ENCODE results near the gene SUPT20H. TPM values are rescaled to one million over a fixed set of nuclear protein-coding genes. Genes with fewer than 3 reads are reported as not detected.

The SUPT20H gene
- total RNA-seq, 2 experiments from 2014 or later: 47.3 to 53.5 TPM

DNA sequence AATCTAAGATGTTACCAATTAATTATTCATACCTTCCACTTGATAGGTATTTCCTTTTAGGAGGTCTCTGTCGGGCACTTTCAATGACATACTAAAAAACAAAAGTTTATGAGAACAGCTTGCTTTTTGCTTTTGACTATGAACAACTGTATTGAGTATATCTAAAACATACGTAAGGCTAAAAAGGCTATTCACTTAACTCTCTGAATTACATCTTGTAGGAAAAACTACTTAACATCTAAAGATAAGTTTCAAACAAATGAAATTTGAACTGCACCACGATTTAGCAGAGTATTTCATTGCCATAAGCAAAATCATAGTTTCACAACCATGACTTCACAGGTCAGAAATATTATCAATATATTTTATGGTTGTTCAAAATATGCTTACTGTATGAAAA, 11.6 kb downstream of the SUPT20H start:
- no peaks in the 10 kb centered on the region for H3K27me3 Mint-ChIP-seq
- H3K4me1 Mint-ChIP-seq: peaks cover 19% of the 10 kb centered on the region
- peaks cover 23% of the 10 kb centered on the region for H3K36me3 Mint-ChIP-seq
- DNase-seq: no peak
- H3K4me3 Mint-ChIP-seq: no peak overlapping the region
- H3K9me3 Mint-ChIP-seq: no peaks in the 10 kb centered on the region
- H3K27ac Mint-ChIP-seq: no peak overlapping the region

DNA sequence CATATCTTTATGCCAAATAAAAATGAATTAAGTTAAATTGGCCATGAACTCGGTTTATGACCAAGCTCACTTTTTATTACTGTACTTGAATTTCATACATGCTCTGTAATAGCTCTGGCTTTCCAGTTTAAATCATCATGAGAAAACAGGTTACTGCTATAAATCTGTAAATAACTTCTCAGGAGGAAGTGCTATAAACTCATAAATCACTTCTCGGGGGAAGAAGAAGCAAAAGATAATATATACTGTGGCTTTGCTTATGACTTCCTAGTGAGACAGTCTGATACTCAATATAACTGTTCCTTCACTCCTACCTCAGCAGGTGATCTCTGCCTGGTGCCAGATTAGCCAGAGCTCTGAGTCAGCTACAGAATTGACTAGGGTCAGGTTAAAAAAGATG, 12.5 kb downstream of the SUPT20H start:
- no peaks in the 10 kb centered on the region for H3K9me3 Mint-ChIP-seq
- H3K27ac Mint-ChIP-seq: no peak overlapping the region
- DNase-seq: no peak
- H3K27me3 Mint-ChIP-seq: no peaks in the 10 kb centered on the region
- H3K4me1 Mint-ChIP-seq: peaks cover 12% of the 10 kb centered on the region
- H3K4me3 Mint-ChIP-seq: no peak overlapping the region
- H3K36me3 Mint-ChIP-seq: peaks cover 20% of the 10 kb centered on the region

DNA sequence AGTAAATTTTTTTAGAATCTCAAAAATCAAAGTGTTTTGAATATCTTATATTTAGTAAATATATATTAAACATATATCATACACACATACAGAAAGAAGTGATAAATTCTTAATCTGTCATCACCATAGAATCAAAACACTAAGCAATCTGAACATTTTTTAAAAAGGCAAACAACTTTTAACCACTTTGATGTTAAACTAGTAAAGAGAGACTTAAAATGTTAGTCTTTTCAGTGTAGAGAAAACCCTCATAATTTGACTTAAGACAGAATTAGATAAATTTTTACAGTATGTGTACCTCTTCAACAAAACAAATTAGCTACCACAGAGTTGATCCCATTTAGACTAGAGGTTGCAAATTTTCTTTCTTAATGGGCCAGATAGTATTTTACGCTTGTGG, 13.4 kb downstream of the SUPT20H start:
- H3K9me3 Mint-ChIP-seq: no peaks in the 10 kb centered on the region
- H3K4me1 Mint-ChIP-seq: peaks cover 4% of the 10 kb centered on the region
- DNase-seq: no peak
- no peak overlapping the region for H3K4me3 Mint-ChIP-seq
- no peaks in the 10 kb centered on the region for H3K27me3 Mint-ChIP-seq
- H3K27ac Mint-ChIP-seq: no peak overlapping the region
- peaks cover 18% of the 10 kb centered on the region for H3K36me3 Mint-ChIP-seq

DNA sequence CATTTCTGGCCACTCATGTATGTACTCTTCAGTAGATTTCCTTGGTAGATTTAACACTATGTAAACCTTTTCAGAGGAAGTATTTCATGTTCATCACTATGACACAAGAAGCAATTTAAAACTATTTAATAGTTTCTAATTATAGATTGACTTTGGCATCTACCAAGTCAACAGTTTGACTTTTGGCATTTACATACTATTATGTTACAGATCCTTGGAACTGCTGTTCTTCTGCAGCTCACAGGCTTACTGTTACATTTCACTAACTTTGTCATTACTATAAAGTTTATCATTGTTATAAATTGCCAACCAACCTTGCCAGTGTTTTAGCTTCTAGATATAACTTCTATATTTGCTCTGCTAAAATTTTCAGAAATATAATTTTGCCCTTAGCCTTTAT, 18.7 kb downstream of the SUPT20H start:
- H3K4me3 Mint-ChIP-seq: no peak overlapping the region
- DNase-seq: no peak
- no peaks in the 10 kb centered on the region for H3K4me1 Mint-ChIP-seq
- peaks cover 18% of the 10 kb centered on the region for H3K36me3 Mint-ChIP-seq
- H3K27ac Mint-ChIP-seq: no peak overlapping the region
- H3K9me3 Mint-ChIP-seq: no peaks in the 10 kb centered on the region
- no peaks in the 10 kb centered on the region for H3K27me3 Mint-ChIP-seq

DNA sequence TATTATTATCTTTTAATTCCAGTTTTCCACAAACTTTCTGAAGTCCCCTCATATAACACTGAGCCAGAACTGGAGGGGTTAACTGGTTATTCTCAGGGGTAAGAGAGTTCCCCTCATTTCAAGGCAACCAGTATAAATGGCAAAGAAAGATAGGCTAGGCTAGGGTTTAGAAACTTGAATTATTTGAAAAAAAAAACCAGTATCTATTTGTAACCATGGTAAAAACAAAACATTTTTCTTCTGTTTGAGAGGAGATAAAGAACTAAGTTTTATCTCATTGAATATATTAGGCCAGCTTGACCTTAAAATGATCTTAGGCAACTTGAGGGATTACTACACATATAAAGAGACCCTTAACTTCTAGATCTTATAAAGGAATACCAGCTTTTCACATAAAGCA, 19.6 kb downstream of the SUPT20H start:
- H3K36me3 Mint-ChIP-seq: peaks cover 21% of the 10 kb centered on the region
- H3K9me3 Mint-ChIP-seq: no peaks in the 10 kb centered on the region
- DNase-seq: no peak
- H3K27ac Mint-ChIP-seq: no peak overlapping the region
- H3K4me1 Mint-ChIP-seq: peaks cover 2% of the 10 kb centered on the region
- no peaks in the 10 kb centered on the region for H3K27me3 Mint-ChIP-seq
- no peak overlapping the region for H3K4me3 Mint-ChIP-seq

DNA sequence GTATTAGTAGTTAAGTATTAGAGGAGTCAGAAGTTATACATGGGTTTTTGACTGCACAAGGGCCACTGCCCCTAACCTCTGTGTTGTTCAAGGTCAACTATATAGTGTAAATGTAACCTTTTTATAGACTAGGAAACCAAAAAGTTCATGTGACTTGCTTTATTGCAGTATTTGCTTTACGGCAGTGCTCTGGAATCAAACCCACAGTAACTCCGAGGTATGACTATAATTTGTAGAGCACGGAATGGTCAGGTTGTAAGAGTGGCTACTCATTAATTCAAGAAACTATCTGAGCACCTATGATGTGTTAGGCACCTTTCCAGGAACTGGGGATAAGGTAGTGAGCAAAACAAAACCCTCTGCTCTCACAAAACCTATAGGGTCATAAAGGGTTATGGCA, 22.2 kb downstream of the SUPT20H start:
- no peaks in the 10 kb centered on the region for H3K27me3 Mint-ChIP-seq
- no peak overlapping the region for H3K27ac Mint-ChIP-seq
- peaks cover 16% of the 10 kb centered on the region for H3K36me3 Mint-ChIP-seq

DNA sequence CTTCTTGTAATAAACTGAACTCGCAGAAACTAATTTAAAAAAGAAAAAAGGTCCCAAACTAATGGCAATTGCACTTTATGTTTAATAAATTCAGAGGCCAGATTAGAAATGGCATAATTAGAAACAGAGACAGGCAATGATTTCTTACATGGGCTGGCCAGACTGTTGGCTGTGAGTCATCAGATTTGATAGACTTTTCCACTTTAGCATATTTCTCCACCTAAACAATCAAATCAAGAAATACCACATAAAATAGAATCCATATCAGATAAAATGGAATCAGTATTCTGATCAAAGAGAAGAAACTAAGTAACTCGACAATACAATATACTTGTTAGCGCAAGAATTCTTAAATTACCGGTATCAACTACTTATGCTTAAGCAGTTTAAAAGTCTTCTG, 29.9 kb downstream of the SUPT20H start:
- Mint-ChIP-seq H3K4me1 (peaks cover 2% of the 10 kb centered on the region), H3K36me3 (peaks cover 14% of the 10 kb centered on the region), H3K27me3 (no peaks in the 10 kb centered on the region), H3K9me3 (no peaks in the 10 kb centered on the region), H3K27ac (no peak overlapping the region), H3K4me3 (no peak overlapping the region)
- DNase-seq: no peak

More for the DNA sequence above, 22.2 kb downstream of the SUPT20H start:
- Mint-ChIP-seq H3K4me1 (peaks cover 4% of the 10 kb centered on the region), H3K4me3 (no peak overlapping the region), H3K9me3 (no peaks in the 10 kb centered on the region)
- no peak for DNase-seq

DNA sequence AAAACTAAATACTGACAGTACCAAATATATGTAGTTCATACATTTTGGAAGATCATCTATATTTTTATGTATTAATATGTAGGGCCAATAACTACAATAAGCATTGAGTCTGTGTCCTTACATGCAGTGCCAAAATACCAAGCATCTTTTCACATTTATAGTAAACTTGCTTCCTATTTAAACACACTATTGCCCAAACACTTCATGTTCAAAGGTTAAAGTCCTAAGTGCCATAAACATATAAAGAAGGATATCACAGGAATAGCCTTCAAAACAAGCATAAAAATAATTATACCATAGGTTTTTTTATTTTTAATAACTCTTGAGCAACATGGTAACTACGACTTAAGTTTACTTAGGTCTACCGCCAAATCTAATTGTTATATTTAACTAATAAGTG, 31.8 kb downstream of the SUPT20H start:
- Mint-ChIP-seq H3K27me3 (no peaks in the 10 kb centered on the region), H3K27ac (no peak overlapping the region), H3K36me3 (peaks cover 15% of the 10 kb centered on the region), H3K9me3 (no peaks in the 10 kb centered on the region), H3K4me3 (no peak overlapping the region), H3K4me1 (peaks cover 2% of the 10 kb centered on the region)
- DNase-seq: no peak

DNA sequence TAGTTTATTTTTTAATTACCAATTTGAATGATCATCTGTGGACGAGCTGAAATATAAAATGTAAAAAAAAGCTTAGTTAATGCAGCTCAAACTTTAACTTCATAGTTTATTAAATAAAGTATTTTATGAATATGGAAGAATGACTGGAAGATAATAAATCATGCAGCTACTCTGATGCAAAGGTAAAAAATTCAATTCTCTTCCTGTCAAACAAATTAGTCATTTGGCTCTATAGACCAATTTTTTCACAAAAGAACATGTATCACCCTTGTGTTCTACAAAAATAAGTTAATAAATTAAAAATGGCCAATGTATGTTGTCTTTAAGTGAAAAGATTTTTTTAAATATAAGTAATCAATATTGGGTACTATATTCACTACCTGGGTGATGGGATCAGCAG, 32.7 kb downstream of the SUPT20H start:
- no peak for DNase-seq
- Mint-ChIP-seq H3K9me3 (no peaks in the 10 kb centered on the region), H3K4me1 (peaks cover 2% of the 10 kb centered on the region), H3K27ac (no peak overlapping the region), H3K36me3 (peaks cover 11% of the 10 kb centered on the region), H3K27me3 (no peaks in the 10 kb centered on the region), H3K4me3 (no peak overlapping the region)

DNA sequence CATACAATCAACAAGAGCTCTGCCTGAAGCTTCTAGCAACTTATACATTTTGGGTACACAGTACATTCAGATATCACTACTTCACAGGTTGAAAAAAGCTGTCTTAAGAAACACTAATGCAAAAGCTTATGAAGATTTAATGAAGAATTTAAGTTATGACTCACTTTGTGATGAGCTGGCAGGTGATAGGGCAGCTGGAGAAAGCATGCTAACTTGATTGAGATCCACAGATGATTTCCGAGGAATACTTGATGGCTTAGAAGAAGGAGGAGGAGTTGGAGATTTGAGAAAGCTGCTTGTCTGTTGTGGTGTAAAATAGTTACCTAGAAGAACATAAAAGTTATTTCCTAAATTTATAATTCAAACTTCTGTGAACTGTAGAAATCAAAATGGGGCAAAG, 35.6 kb downstream of the SUPT20H start:
- Mint-ChIP-seq H3K4me3 (no peak overlapping the region), H3K36me3 (peaks cover 9% of the 10 kb centered on the region), H3K27ac (peak overlapping the region; percentile 7)

DNA sequence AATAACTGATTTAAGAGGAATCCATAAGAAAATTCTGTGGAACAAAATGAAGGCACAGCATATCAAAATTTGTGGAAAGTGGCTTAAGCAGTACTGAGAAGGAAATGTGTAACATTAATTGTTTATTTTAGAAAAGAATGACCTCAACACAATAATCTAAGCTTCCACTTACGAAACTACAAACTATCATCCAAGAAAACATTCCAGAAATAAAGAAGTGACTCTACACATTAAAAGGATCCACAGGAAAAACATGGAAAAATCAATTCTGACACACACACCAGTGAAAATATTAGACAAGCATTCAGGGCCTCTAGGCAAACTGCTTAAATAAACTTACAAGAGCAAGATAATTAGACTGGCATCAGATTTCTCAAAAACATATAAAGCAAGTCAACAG, 44.9 kb downstream of the SUPT20H start:
- H3K4me1 Mint-ChIP-seq: no peaks in the 10 kb centered on the region
- H3K4me3 Mint-ChIP-seq: no peak overlapping the region
- no peaks in the 10 kb centered on the region for H3K27me3 Mint-ChIP-seq
- no peak for DNase-seq
- no peak overlapping the region for H3K27ac Mint-ChIP-seq
- H3K36me3 Mint-ChIP-seq: peaks cover 27% of the 10 kb centered on the region
- H3K9me3 Mint-ChIP-seq: no peaks in the 10 kb centered on the region

More for the DNA sequence above, 35.6 kb downstream of the SUPT20H start:
- Mint-ChIP-seq H3K27me3 (no peaks in the 10 kb centered on the region), H3K9me3 (no peaks in the 10 kb centered on the region), H3K4me1 (peaks cover 2% of the 10 kb centered on the region)
- no peak for DNase-seq

DNA sequence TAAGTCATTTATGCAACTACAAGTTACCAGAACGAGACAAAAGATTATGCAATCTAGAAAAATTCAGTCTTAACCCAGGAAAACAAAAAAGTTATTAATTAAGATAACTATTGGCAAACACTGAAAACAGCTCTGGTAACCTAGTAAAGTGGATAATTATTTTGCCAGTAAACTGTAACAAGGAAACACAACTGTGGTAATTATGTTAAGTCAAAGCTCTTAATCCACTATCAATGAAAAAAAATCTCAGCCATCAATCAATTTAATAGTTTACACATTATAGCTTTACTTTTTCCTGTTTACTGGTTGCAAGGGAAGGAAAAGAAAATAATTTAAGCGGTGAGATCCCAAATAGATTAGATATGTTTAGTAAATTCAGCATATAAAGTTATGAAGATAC, 47.7 kb downstream of the SUPT20H start:
- Mint-ChIP-seq H3K36me3 (peaks cover 39% of the 10 kb centered on the region), H3K9me3 (no peaks in the 10 kb centered on the region), H3K4me1 (peaks cover 8% of the 10 kb centered on the region), H3K27me3 (no peaks in the 10 kb centered on the region), H3K4me3 (no peak overlapping the region), H3K27ac (no peak overlapping the region)
- DNase-seq: no peak

DNA sequence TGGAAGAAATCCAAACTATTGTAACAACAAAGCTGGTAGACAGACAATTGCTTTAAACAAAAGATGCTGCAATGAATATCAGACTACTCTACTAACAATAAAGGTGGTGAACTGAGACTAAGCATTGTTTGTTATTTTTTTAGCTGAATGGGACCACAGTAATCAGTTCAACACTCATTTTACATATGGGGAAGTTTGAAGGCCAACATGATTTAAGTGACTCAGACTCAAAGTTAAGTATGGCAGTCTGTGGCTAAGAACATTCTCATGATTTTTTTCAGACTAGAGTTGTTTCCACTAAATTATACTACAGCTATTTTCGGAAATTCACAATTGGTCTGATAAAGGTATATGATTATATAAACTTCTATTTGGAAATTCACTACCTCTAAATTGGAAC, 48.5 kb downstream of the SUPT20H start:
- no peak for DNase-seq
- Mint-ChIP-seq H3K27ac (peak overlapping the region; percentile 64), H3K9me3 (no peaks in the 10 kb centered on the region), H3K36me3 (peaks cover 34% of the 10 kb centered on the region), H3K27me3 (no peaks in the 10 kb centered on the region), H3K4me3 (no peak overlapping the region), H3K4me1 (peaks cover 11% of the 10 kb centered on the region)

DNA sequence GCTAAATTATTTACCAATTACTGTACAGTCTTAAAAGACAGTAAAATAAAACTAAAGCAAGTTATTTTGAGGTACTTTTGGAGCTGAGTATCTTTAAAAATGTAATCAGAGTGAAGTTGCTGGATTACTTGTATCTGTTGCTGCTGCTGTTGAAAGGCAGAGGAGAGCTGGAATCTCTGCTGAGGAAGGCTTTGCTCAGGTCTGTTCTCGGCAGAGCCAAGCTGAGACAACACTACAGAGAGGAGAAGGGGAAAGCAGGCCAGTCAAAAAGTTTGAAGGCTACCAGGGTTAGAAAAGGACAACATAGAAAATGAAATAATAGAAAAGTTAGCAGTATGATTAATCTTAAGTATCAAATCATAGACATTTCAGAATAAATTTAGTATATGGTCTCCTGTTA, 49.1 kb downstream of the SUPT20H start:
- no peak overlapping the region for H3K4me3 Mint-ChIP-seq
- no peaks in the 10 kb centered on the region for H3K9me3 Mint-ChIP-seq
- peaks cover 33% of the 10 kb centered on the region for H3K36me3 Mint-ChIP-seq
- H3K27ac Mint-ChIP-seq: peak overlapping the region; percentile 64
- H3K4me1 Mint-ChIP-seq: peaks cover 14% of the 10 kb centered on the region
- DNase-seq: no peak
- no peaks in the 10 kb centered on the region for H3K27me3 Mint-ChIP-seq

DNA sequence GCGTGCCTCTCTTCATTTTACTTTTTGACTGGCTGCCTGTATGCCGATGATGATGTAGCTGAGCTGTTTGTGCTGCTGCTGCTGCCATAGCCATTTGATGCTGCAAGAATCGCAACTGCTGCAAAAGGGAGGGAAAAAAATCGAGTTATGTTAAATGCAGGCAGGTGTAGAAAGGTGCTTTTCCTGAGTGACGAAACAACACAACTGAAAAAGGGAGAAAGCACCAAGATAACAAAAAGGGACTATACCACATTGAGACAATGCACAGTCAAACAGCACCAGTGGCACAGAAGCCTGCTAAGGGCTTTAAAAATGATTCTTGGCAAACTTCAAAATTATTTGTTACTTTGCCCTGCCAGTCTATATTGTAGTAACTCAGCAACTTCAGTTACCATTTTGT, 49.8 kb downstream of the SUPT20H start:
- DNase-seq: no peak
- H3K36me3 Mint-ChIP-seq: peaks cover 31% of the 10 kb centered on the region
- no peaks in the 10 kb centered on the region for H3K27me3 Mint-ChIP-seq
- H3K4me3 Mint-ChIP-seq: no peak overlapping the region
- H3K4me1 Mint-ChIP-seq: peaks cover 17% of the 10 kb centered on the region
- H3K9me3 Mint-ChIP-seq: no peaks in the 10 kb centered on the region
- H3K27ac Mint-ChIP-seq: peak overlapping the region; percentile 61

DNA sequence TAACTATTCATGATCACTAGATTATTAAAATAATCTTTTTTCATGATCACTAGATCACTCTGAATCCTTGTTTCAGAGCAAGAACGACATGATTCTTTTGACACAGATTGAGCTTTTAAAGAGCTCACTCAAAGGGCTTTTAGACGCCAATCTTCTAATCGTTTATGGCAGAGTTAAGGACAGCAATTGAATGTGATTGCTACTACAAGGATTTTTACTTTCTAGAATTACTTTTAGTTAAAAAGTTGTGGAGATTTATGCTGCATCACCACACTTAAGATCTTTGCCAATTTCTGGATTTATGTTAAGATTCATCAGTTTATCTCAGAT, 57.6 kb downstream of the SUPT20H start:
- H3K27me3 Mint-ChIP-seq: no peaks in the 10 kb centered on the region
- H3K36me3 Mint-ChIP-seq: peaks cover 47% of the 10 kb centered on the region
- peak overlapping the region; percentile 100 for H3K4me3 Mint-ChIP-seq
- no peaks in the 10 kb centered on the region for H3K9me3 Mint-ChIP-seq
- peaks cover 35% of the 10 kb centered on the region for H3K4me1 Mint-ChIP-seq
- no peak for DNase-seq
- H3K27ac Mint-ChIP-seq: peak overlapping the region; percentile 100
